ENCODE measurements around the gene THSD7A.

The THSD7A gene

GRCh38 chr7:11811709-11812108, 20.3 kb downstream of the THSD7A start:
- DNase-seq, result no peak

DNA sequence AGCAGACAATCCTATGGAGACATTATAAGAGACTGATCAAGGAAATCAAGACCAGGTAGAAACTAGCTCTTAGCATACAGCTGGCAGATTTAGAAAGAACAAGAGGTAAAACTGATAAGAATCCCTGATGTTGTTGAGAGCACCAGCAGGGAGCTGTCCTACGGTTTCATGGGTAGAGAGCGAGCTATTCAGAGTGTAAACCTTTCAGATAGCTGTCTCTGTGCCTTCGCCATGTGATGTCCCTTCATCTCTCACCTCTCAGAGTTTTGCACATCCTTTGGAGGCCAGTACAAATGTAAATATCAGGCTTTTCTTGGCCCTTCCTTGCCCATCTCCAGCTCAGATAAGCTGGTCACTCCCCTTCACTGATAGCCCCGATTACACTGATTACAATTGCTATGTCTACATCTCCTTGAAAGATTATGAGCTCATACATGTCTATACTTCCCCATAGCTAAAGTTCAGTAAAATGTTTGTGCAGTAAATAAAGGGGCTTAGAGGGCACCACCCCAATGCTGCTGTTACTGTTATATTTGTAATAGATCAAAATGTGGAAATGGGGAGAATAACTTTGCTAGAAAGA, 21.9 kb downstream of the THSD7A start:
- no peak for DNase-seq

- no peak for DNase-seq
Measured at GRCh38 chr7:11807000-11807399, 25.0 kb downstream of the THSD7A start.

GRCh38 chr7:11804621-11805020, 27.4 kb downstream of the THSD7A start:
- no peak for DNase-seq

GRCh38 chr7:11795231-11795630, 36.8 kb downstream of the THSD7A start:
- no peak for DNase-seq

- no peak for DNase-seq
Measured at GRCh38 chr7:11792166-11792565, 39.8 kb downstream of the THSD7A start.

DNA sequence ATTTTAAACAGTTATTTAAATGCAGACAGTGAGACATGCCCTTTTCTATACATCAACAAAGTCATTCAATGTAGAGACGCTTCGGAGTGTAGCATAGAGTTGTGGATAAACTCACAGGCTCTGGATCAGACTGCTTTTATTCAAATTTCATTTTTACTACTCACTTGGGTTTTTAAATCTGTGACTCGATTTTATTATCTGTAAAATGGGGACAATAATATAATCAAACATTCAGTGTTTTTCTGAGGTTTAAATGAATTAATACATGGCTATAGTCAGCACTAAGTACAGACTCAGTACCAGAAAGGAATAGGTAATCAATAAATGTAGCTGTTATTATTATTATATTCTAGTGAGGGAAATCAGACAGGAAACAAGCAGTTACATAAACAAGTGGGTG, 43.4 kb downstream of the THSD7A start:
- no peak for DNase-seq

GRCh38 chr7:11787534-11787933, 44.5 kb downstream of the THSD7A start:
- no peak for DNase-seq

GRCh38 chr7:11786186-11786585, 45.8 kb downstream of the THSD7A start:
- no peak for DNase-seq

GRCh38 chr7:11784769-11785536, 47.0 kb downstream of the THSD7A start:
- DNase-seq, result no peak

GRCh38 chr7:11779864-11780674, 51.9 kb downstream of the THSD7A start:
- DNase-seq, result no peak

DNA sequence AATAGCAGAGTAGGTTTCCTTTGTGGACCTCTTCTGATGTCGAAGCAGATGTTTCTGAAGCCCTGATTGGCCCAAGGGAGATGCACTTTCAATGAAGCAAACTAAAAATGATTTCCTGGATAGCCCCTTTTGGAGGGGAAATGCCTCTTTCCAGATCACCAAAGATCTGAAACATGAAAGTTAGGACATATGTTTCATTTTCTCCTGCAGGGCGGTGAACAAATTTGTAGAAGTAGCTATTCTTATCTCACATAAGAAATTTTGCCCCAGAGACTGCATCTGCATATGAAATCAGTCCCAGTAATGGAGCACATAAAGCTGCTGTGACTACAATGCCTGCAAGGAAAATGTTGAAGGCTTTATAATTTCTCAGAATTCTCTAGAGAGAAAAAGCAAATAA, 56.0 kb downstream of the THSD7A start:
- DNase-seq, result no peak

DNA sequence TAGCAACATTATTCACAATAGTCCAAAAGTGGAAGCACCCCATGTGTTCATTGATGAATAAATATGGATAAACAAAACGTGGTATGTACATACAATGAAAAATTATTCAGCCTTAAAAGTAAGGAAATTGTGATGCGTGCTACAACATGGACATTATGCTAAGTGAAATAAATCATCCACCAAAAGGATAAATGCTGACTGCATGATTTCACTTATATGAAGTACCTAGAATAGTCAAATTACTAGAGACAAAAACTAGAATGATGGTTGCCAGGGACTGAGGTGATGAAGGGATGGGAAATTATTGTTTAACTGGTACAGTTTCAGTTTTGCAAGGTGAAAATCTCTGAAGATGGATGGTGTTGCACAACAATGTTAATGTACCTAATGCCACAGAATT, 56.6 kb downstream of the THSD7A start:
- no peak for DNase-seq

- no peak for DNase-seq
Measured at GRCh38 chr7:11768263-11768662, 63.7 kb downstream of the THSD7A start.

GRCh38 chr7:11767148-11767547, 64.8 kb downstream of the THSD7A start:
- DNase-seq, result no peak

GRCh38 chr7:11760372-11760771, 71.6 kb downstream of the THSD7A start:
- no peak for DNase-seq

DNA sequence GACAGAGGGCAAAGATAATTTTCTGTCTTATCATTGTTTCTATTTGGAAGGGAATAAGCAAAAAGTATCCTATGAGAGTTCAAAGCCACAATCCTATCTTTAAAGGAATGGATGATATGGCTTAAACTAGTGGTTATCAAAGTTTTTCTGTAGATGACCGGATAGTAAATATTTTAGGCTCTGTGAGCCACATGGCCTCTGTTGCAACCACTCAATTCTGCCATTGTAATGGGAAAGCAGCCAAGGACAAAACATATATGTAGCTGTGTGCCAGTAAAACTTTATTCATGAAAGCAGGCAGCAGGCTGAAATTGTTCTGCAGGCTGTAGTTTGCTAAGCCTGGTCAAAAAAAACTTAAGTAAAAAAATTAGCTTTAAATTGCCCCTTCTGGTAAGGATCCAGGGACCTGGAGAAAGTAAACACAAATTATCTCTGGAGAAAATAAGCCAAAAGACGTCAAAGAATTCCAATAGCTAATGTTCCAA, 73.3 kb downstream of the THSD7A start:
- no peak for DNase-seq

DNA sequence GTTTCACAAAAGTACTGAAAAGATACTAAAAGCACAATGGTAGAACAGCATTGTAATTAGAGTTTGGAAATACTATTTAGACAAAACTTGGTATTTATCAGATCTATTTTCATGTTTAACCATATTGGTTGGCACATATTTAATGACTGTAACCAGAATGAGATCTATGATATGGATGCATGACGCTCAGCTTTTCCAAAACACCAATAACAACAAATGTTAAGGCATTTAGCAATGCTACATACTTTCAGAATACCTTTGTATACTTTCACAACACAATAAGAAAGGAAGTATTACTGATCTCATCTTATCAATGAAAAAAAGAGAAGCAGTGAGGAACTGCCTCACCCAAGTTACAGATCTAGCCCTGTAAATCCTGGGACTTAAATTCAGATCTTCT, 74.8 kb downstream of the THSD7A start:
- no peak for DNase-seq

DNA sequence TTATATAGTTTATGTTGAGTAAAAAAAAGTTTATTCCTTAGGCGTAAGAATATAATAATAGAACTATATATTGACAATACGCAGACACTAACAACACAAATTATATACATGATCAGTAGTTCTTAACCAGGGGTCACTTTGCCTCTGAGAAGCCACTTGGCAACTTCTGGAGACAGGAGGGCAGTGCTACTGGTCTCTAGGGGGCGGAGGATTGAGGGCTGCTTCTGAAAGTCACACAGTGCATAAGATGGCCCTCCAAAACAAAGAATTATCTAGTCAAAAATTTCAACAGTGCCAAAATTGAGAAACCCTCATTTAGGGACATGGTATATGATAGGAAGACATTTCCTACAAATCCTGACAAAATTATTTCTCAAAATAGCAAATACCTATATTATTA, 77.1 kb downstream of the THSD7A start:
- no peak for DNase-seq

DNA sequence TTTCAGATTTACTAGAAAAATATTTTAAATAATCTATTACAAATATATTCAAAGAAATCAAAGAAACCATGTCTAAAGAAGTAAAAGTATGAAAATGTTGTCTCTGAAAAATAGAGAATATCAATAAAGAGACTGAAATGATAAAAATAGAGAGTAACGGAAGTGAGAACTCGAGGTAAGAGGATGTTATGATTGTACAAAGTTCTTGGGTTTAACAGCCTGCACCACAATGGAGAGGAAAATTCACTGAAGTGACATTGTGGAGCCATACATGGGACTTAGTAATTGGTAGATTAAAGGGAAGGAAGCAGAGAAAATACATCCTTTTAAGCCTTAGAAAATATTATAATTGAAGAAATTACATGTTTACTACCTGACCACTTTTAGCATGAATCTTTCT, 77.9 kb downstream of the THSD7A start:
- no peak for DNase-seq

GRCh38 chr7:11753433-11753832, 78.6 kb downstream of the THSD7A start:
- DNase-seq, result no peak

GRCh38 chr7:11751807-11752389, 80.1 kb downstream of the THSD7A start:
- DNase-seq, result no peak

DNA sequence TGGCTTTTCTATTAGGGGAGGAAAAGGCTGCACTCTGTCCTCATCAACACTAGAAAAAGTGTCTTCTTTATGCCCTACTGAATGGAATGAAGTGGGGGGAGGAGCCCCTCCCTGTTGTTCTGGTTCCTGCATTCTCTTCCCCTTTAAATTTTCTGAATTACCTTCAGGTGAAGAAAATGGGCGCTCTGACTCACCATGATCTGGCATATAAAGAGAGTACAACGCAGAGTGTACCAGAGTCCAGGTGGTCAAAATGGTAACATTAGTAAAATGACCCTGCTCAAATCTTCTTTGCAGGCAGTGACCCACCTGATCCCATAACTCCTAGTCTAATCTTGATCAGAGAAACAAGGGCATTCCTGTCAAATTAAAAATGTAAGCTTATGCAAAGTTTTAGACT, 80.7 kb downstream of the THSD7A start:
- DNase-seq, result no peak

- no peak for DNase-seq
Measured at GRCh38 chr7:11750191-11750590, 81.8 kb downstream of the THSD7A start.
